GM12878 (cell line): ENCODE results near the gene LARP4B. TPM values are rescaled to one million over a fixed set of nuclear protein-coding genes. Genes with fewer than 3 reads are reported as not detected.

ENCODE experiments used
- ATAC-seq: fragments of 200-7000 bp; cut with Tn5 transposase; 3 replicates; pipeline ENCODE4 v1.9.1; 2020; ENCODE audit warnings: mild to moderate bottlenecking, moderate library complexity
- BruUV-seq: library from RNA; stranded (reverse); fragments of 400-500 nt; replicated peaks from 2 replicates; lab custom pipeline; 2021; lab: Mats Ljungman, UMichigan
- CTCF ChIA-PET: fragments of 300-600 bp; sonication (Branson Sonifier 250); formaldehyde crosslinking; extraction: SDS; loops from one replicate; lab custom pipeline; 2021; ENCODE audit warnings: inconsistent platforms; lab: Yijun Ruan, JAX
- POLR2A ChIA-PET: fragments of 350-600 bp; formaldehyde crosslinking; extraction: SDS; loops from one replicate; lab custom pipeline; 2021; ENCODE audit warnings: inconsistent platforms; lab: Charles Lee
- RAD21 ChIA-PET: fragments of 300-600 bp; sonication (Branson Sonifier 250); formaldehyde crosslinking; loops from one replicate; lab custom pipeline; 2023; ENCODE audit warnings: antibody characterized with exemption; ENCODE audit not compliant: unreplicated experiment; lab: Charles Lee
- SMC1A ChIA-PET: fragments of 300-600 bp; sonication (Branson Sonifier 250); formaldehyde crosslinking; loops from one replicate; lab custom pipeline; 2023; ENCODE audit not compliant: unreplicated experiment, uncharacterized antibody; lab: Charles Lee
- DNase-seq: peaks from one replicate; pipeline ENCODE4 v3.0.0-alpha.2; 2011; ENCODE audit warnings: low read depth, low spot score
- FAIRE-seq: peaks from 3 replicates; lab custom pipeline; 2011; peaks lifted over from hg19 to GRCh38; lab: Jason Lieb, UNC
- H2AFZ ChIP-seq: 2 replicates; pipeline ENCODE4 v1.6.0; 2011; ENCODE audit warnings: low read depth, low read length, control low read depth; ENCODE audit not compliant: control insufficient read depth
- H3K27ac ChIP-seq: 2 replicates; pipeline ENCODE4 v1.5.1; 2011; ENCODE audit warnings: control low read depth; ENCODE audit not compliant: control insufficient read depth, insufficient read depth
- H3K27me3 ChIP-seq, 2 experiments: replicated peaks in 1 of 2; 2 replicates each; pipeline versions ENCODE4 v1.6.0 to v1.6.1; 2011; ENCODE audit warnings: low read length in 1 of 2; ENCODE audit not compliant: control insufficient read depth in 2 of 2, insufficient read depth in 2 of 2
- H3K36me3 ChIP-seq, 2 experiments: 2 replicates each; pipeline ENCODE4 v1.5.1; 2011; ENCODE audit warnings: low read length in 1 of 2; ENCODE audit not compliant: control insufficient read depth in 2 of 2, insufficient read depth in 2 of 2
- H3K4me1 ChIP-seq: 2 replicates; pipeline ENCODE4 v1.6.1; 2011; ENCODE audit warnings: mild to moderate bottlenecking, low read length, moderate library complexity, mixed read lengths; ENCODE audit not compliant: control insufficient read depth, insufficient read depth
- H3K4me2 ChIP-seq: 2 replicates; pipeline ENCODE4 v1.6.0; 2011; ENCODE audit warnings: control low read depth; ENCODE audit not compliant: control insufficient read depth, insufficient read depth
- H3K4me3 ChIP-seq: fragments of 200-600 bp; sonication (generic); 2 replicates; pipeline ENCODE4 v1.5.1; 2016
- H3K79me2 ChIP-seq: 2 replicates; pipeline ENCODE4 v1.6.0; 2011; ENCODE audit warnings: low read length; ENCODE audit not compliant: control insufficient read depth, insufficient read depth
- H3K9ac ChIP-seq: 2 replicates; pipeline ENCODE4 v1.8.0; 2011; ENCODE audit warnings: low read length, control low read depth, mixed read lengths; ENCODE audit not compliant: control insufficient read depth, insufficient read depth
- H3K9me3 ChIP-seq: replicated peaks from 3 replicates; pipeline ENCODE4 v1.5.1; 2011; ENCODE audit warnings: mild to moderate bottlenecking, low read length; ENCODE audit not compliant: control insufficient read depth, insufficient read depth
- H4K20me1 ChIP-seq: 2 replicates; pipeline ENCODE4 v1.6.0; 2011; ENCODE audit not compliant: control insufficient read depth, insufficient read depth
- FOXM1 ChIP-seq: IDR thresholded peaks from 2 replicates; pipeline ENCODE4 v1.6.1; 2012; ENCODE audit warnings: low read depth, mild to moderate bottlenecking, inconsistent platforms, low read length, moderate library complexity
- HDAC6 ChIP-seq: fragments of 200-600 bp; sonication (generic); IDR thresholded peaks from one replicate; pipeline ENCODE4 v1.8.0; 2017; ENCODE audit warnings: antibody characterized with exemption; ENCODE audit not compliant: unreplicated experiment
- IRF5 ChIP-seq: fragments of 450-650 bp; IDR thresholded peaks from 2 replicates; pipeline ENCODE4 v1.6.1; 2017; ENCODE audit warnings: borderline replicate concordance
- KLF5 ChIP-seq: fragments of 450-650 bp; IDR thresholded peaks from 2 replicates; pipeline ENCODE4 v1.6.1; 2014; ENCODE audit warnings: mild to moderate bottlenecking; ENCODE audit not compliant: partially characterized antibody
- POLR2AphosphoS2 ChIP-seq: IDR thresholded peaks from 2 replicates; pipeline ENCODE4 v1.6.1; 2011; ENCODE audit warnings: low read depth, mild to moderate bottlenecking, low read length, improper control_type of control experiment, moderate library complexity
- TARDBP ChIP-seq: IDR thresholded peaks from 2 replicates; pipeline ENCODE4 v1.6.1; 2016; ENCODE audit warnings: borderline replicate concordance
- TBL1XR1 ChIP-seq: IDR thresholded peaks from 2 replicates; pipeline ENCODE4 v1.6.1; 2012; ENCODE audit warnings: low read depth, low read length, improper control_type of control experiment
- USF2 ChIP-seq: IDR thresholded peaks from 2 replicates; pipeline ENCODE4 v1.6.1; 2011; ENCODE audit warnings: low read depth, low read length, improper control_type of control experiment, borderline replicate concordance
- ZNF207 ChIP-seq: fragments of 450-650 bp; IDR thresholded peaks from 2 replicates; pipeline ENCODE4 v1.6.1; 2014; ENCODE audit warnings: antibody characterized with exemption, mild to moderate bottlenecking, borderline replicate concordance
- ZNF274 ChIP-seq: IDR thresholded peaks from one replicate; pipeline ENCODE4 v1.8.0; 2011; ENCODE audit not compliant: insufficient read length, insufficient read depth
- WGBS: methylation state at CpG from one replicate; pipeline ENCODE4 v1.1.6; 2016; ENCODE audit warnings: low lambda C conversion rate; ENCODE audit not compliant: insufficient replicate concordance, insufficient coverage; ENCODE audit errors: missing lambda C conversion rate; 5-methylcytosine and 5-hydroxymethylcytosine counted together
- in situ Hi-C: fragments of 300-500 bp; cut with MboI; formaldehyde crosslinking; loops from 9 replicates; pipeline ENCODE4 v1.14.3; 2018; ENCODE audit warnings: mixed read lengths
- intact Hi-C: fragments of 100-400 bp; cut with micrococcal nuclease; formaldehyde crosslinking; loops from one replicate; pipeline ENCODE4 v1.14.2; 2022; ENCODE audit not compliant: unreplicated experiment
- polyA plus RNA-seq, 11 experiments: library from polyadenylated mRNA; depleted of rRNA in 4 of 11; unstranded in 6 of 11; stranded (reverse) in 5 of 11; fragments of >200 nt; fragmentation: Nextera tagmentation in 4 of 11; fragmentation: Illumina TruSeq in 1 of 11; extraction: Ambion mirVana in 4 of 11; extraction: Trizol in 1 of 11; gene quantifications; 1 replicate in 1 of 11; 2 replicates in 10 of 11; pipeline versions ENCODE4 v1.2.1 to v1.2.3, GENCODE V29; 2011 to 2016; ENCODE audit warnings: inconsistent platforms in 2 of 11, missing spikeins in 2 of 11, low read depth in 1 of 11
- total RNA-seq, 4 experiments: library from RNA; depleted of rRNA in 3 of 4; stranded (reverse); fragments of >200 nt in 3 of 4; fragmentation: Illumina TruSeq in 1 of 4; extraction: Trizol in 1 of 4; gene quantifications; 2 replicates each; pipeline versions ENCODE4 v1.2.1 to v1.2.3, GENCODE V29; 2013 to 2021

The LARP4B gene
- total and polyA plus RNA-seq, 10 of the 15 experiments (the other 5 are each of a cell fraction or from before 2014, with no cell fraction given), result 10.5 to 119 (median 39.4) TPM

- no peaks in the 10 kb centered on the region; the same call in 1 of the 2 replicates for H4K20me1 ChIP-seq
- no peaks in the 10 kb centered on the region for H3K9me3 ChIP-seq
- no peak overlapping the region for H2AFZ ChIP-seq
- ChIA-PET SMC1A (interaction anchor here (0.6 to 0.8 kb wide), 2 partner anchors 8 to 16 kb away, joined by 3 to 4 read pairs; no protein-coding TSS in a partner anchor), RAD21 (interaction anchor here (1.5 kb wide), 1 partner anchor 33 kb away, joined by 4 read pairs; no protein-coding TSS in a partner anchor), CTCF (no interaction called here), POLR2A (interaction anchor here (0.6 to 0.7 kb wide), 3 partner anchors 29 to 147 kb away, joined by 3 to 4 read pairs (median 3); no protein-coding TSS in a partner anchor)
- H3K4me2 ChIP-seq, result no peak overlapping the region
- intact Hi-C loops (no loop called here), in situ Hi-C loops (no loop called here)
- 53% methylated on average over 2 of the region's 2 CpGs for WGBS
- H3K36me3 ChIP-seq, result no peaks in the 10 kb centered on the region; a peak in 1 of 4 replicates
- no peak overlapping the region for H3K27ac ChIP-seq
- TF ChIP-seq HDAC6, result no peak
- TF ChIP-seq FOXM1, result no peak
- no peak for TF ChIP-seq ZNF274
- TF ChIP-seq KLF5, result no peak
- no peak for TF ChIP-seq ZNF207
- no peak for TF ChIP-seq TARDBP
- TF ChIP-seq TBL1XR1, result no peak
- TF ChIP-seq POLR2AphosphoS2, result no peak
- TF ChIP-seq IRF5, result no peak
- no peak for TF ChIP-seq USF2
- ATAC-seq (no peak), FAIRE-seq (no peak), DNase-seq (no peak)
- no peak overlapping the region for H3K9ac ChIP-seq
- H3K79me2 ChIP-seq, result peaks cover 69% of the 10 kb centered on the region
- BruUV-seq, result no TSS peak
- H3K4me1 ChIP-seq, result no peaks in the 10 kb centered on the region
- no peaks in the 10 kb centered on the region for H3K27me3 ChIP-seq
- H3K4me3 ChIP-seq, result no peak overlapping the region
These were observed 34.5 kb downstream of the LARP4B start for GRCh38 chr10:896982-897381.
